Retina (tissue), 1 donor: ENCODE measurements around the gene BRD9.

ENCODE experiments used
- DNase-seq: peaks from one replicate; pipeline ENCODE4 v3.0.0-alpha.2; 2016

The BRD9 gene

DNA sequence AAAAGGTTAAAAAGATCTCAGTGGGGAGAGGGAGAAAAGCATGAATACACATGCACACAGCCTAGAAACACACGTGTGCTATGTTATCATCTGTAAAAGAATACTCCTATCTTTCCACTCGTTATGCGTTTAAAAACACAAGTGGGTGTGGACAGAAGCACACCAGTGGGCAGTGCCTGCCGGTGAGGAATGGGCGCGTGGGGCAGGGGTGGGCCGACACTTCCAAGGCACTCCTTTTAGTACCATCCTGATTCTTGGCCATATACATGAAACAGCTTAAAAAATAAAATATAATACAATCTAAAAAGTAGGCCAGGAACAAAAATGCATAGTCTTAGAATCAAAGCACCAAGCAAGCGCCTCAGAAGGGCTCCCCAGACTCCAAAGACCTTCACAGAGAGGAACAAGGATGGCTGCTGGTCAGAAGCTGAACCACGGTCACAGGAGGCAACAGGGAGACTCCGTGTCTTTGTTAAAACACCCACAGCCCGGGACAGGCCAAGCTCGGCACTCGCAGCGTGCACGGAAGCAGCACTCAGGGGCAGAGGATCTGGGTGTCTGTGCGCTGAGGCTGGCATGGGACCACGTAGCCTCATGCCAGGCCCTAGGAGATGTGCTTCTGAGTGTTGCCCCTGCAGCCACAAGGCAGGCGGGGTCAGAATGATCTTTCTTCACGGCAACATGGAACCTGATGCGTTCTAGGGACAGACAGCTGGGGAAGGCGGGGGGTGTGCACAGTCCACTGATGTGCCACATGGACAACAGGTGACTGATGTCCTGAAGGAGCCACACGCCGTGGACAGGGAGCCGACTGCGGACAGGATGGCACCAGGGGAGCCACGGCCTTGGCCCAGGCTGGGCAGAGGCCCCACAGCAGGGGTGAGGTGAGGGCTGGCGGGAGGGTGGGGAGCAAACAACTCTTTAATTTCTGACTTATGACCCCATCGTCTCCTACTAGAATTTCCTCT lies 15.9 kb downstream of the BRD9 start:
- no peak for DNase-seq

DNA sequence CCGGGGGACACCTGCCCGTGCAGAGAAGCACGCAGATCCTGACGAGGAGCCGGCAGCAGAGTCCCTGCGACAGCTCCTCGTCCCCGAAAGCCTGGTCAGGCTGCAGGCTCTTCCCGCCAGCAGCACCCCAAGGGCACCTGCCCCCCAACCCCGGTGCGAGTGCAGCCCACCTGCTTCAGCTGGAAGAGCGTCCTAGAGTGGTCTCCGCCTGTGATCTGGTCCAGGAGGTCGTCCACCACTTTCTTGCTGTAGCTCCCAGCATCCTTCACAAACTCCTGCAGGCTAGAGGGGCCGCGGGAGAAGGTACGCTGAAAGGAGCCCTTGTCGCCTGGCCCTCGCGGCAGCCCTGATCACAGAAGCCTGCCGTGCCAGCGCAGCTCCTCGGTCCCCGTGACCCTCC lies 16.7 kb downstream of the BRD9 start:
- DNase-seq = no peak

DNA sequence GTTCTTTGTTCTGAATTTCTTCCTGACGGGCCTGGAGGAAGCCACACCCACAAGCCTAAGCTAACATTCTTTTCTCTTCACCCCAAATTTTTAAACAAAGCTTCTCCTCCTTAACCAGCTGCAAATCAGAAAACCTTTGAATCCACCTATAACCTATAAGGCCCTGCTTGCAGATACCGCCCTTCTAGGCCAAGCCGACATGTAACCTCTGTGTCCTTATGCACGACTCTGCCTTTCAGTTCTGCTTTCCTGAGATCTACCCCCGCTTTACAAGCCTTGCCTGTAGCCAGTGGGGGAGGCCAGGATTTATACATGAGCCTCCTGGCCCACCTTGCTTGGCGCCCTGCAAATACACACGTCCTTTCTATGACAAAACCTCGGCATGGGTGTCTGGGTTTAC lies 19.3 kb downstream of the BRD9 start:
- no peak for DNase-seq

GRCh38 chr5:872301-872700 lies 20.3 kb downstream of the BRD9 start:
- no peak for DNase-seq

- no peak for DNase-seq
Measured at GRCh38 chr5:871596-872298, 20.9 kb downstream of the BRD9 start.

- no peak for DNase-seq
Measured at GRCh38 chr5:870956-871355, 21.6 kb downstream of the BRD9 start.

GRCh38 chr5:868428-869135 lies 24.0 kb downstream of the BRD9 start:
- DNase-seq = no peak

DNA sequence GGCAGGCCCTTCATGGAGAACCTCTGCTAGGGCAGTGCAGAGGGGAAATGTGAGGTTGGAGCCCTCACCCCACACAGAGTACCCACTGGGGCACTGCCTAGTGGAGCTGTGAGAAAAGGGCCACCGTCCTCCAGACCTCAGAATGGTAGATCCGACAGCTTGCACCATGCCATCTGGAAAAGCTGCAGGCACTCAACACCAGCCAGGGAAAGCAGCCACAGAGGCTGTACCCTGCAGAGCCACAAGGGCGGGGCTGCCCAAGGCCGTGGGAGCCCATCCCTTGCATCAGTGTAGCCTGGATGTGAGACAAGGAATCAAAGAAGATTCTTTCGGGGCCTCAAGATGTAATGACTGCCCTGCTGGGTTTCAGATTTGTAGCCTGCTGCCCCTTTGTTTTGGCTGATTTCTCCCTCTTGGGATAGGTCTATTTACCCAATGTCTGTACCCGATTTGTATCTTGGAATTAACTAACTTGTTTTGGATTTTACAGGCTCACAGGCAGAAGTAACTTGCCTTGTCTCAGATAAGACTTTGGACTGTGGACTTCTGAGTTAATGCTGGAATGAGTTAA lies 25.2 kb downstream of the BRD9 start:
- DNase-seq = no peak

DNA sequence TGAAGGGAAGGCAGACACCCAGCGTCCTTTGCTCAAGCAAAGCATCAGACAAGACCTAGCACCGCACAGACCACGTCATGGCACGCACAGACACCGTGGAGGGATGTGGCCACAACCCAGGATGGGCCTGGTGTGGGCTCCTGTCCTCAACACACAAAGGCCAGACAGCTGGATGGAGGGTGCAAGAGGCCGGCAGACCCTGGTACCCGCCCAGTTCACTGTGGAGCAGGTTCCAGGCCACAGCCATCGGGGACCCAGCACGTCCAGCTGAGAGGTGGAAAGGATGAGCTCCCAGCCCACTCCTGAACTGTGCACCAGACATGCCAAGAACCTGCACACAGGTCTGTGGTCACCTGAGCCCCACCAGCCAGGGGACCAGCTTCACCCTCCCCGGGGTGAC lies 26.8 kb downstream of the BRD9 start:
- no peak for DNase-seq

GRCh38 chr5:865168-865521 lies 27.5 kb downstream of the BRD9 start:
- no peak for DNase-seq

DNA sequence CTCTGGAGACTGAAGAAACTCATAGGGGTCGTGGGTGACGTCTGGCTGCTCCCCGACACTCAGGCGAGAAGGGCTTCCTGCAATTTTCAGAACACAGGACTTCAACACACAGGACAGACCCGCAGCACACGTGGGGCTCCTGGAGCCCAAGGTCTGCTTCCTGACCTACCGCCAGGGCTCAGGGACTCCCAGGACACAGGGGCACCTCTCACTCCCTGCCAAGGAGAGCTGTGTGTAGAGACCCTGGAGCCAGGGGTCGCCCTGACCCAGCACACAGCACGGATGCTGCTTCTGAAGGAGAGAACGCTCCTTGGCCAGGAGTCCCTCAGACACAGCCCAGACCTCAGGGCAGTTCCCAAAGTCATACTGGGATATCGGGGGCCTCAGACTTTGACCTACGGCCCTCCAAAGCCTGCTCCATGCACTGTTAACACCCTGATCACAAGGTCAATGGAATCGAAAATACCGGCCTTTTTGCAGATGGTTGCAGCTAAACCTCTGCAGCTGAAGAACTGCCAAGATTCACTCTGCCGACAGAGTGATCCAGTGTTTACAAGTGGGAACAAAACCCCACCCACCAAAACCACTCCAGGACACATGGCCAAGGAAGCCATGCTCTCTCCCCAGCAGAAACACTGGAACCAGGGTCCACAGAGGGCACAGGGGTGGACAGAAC lies 28.0 kb downstream of the BRD9 start:
- no peak for DNase-seq

GRCh38 chr5:863244-863805 lies 29.3 kb downstream of the BRD9 start:
- DNase-seq = no peak

GRCh38 chr5:862367-863243 lies 30.0 kb downstream of the BRD9 start:
- peak; percentile 21 for DNase-seq

DNA sequence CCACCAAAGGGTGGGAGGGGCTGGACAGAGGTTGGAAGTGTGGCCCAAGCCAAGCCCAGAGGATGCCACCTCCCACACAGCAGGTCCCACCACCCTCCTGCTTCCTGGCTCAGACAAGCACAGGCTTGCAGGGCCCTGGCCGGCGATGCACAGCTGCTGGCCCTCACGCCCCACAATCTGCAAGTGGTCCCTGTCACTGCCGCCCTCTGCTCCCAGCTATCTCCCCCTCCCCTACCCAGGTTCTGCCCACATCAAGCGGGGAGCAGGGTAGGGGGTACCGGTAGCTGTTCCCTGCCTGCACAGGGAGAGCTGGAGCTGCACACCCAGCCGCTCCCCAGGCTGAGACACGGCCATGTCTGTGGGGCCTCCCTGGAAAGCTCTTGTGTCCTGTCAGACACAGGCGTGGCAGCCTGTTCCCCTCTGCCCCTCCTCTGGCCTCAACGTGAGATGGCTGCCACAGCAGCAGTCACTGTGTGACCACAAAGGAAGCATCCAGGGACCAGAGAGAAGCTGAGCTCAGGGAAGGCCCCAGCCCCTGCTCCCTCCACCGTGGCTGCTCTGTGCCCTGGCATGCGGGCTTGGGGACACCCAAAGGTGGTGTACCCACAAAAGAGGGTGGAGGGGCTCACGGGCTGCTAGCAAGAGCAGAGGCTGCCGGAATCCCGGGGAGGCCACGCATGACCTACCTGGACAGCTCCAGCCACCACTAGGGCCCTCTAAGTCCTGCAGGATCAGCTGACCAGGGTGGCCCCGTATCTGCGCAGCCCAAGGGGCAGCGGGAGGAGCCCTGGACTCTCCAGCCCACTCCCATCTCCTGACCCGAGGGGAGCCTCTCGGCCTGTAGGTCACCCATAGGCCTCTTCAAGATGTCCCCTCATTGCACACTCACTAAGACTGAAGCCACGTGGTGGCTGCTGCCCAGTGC lies 30.9 kb downstream of the BRD9 start:
- DNase-seq = no peak

GRCh38 chr5:860506-861150 lies 32.0 kb downstream of the BRD9 start:
- no peak for DNase-seq

GRCh38 chr5:859798-860296 lies 32.8 kb downstream of the BRD9 start:
- no peak for DNase-seq

DNA sequence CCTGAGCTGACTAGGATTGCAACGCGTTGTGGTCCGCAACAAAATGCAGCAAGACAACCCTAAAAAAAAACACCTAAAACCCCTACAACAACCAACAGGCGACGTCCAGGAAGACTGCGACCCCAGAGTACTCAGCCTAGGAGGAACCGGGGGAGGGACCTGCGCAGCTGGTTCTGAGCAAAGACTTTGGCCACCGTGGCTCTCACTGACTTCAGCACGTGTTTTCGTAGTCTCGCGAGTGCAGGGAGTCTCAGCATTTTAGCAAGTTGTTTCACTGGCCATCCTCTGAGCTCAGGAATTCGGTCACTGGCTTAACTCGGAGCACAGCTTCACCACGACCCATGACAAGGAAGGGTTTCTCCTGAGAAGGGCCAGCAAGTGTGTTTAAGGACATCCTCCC lies 33.2 kb downstream of the BRD9 start:
- no peak for DNase-seq

DNA sequence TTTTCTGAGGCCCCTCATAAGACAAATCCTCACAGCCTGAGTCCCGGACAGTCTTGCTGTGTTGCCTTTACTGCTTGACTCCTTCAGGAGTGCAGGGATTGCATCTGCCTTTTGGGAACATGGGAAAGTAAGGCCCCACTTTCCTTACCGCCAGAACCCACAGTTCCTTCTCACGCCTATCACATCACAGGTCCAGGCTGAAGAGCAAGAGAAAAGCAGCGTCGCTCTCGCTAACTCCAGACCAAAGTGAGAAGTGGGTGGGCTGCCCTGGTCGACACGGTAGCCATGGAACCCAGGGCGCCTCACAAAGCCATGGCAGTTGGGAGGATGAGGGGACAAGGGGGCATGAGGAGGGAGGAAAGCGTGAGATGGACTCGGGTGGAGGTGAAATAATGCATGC lies 33.9 kb downstream of the BRD9 start:
- no peak for DNase-seq
